IgD-negative memory B cell (primary cell): ENCODE data around the gene SPEM3. TPM values are rescaled to one million over a fixed set of nuclear protein-coding genes. Genes with fewer than 3 reads are reported as not detected.
A peak's percentile ranks its signal among the peaks of the same experiment; 100 is the strongest.

ENCODE experiments used
- H3K27ac Mint-ChIP-seq, 3 donors: one replicate each; pipeline ENCODE4 v1.8.0; 2020 to 2022; ENCODE audit warnings: mild to moderate bottlenecking in 3 of 3, mixed read lengths in 3 of 3, moderate library complexity in 1 of 3
- H3K27me3 Mint-ChIP-seq: one replicate; pipeline ENCODE4 v1.8.0; 2021; ENCODE audit warnings: mixed read lengths
- H3K36me3 Mint-ChIP-seq: one replicate; pipeline ENCODE4 v1.8.0; 2020; ENCODE audit warnings: mild to moderate bottlenecking, mixed read lengths
- H3K4me1 Mint-ChIP-seq, 3 donors: one replicate each; pipeline ENCODE4 v1.8.0; 2020 to 2022; ENCODE audit warnings: mixed read lengths in 3 of 3, mild to moderate bottlenecking in 1 of 3
- H3K4me3 Mint-ChIP-seq, 4 donors: one replicate each; pipeline ENCODE4 v1.8.0; 2020 to 2022; ENCODE audit warnings: mild to moderate bottlenecking in 4 of 4, mixed read lengths in 4 of 4, moderate library complexity in 3 of 4
- H3K9me3 Mint-ChIP-seq, 3 donors: one replicate each; pipeline ENCODE4 v1.8.0; 2020 to 2021; ENCODE audit warnings: mixed read lengths in 3 of 3, mild to moderate bottlenecking in 1 of 3
- polyA plus RNA-seq: library from polyadenylated mRNA; unstranded; fragments of 300-500 nt; fragmentation: Illumina TruSeq; gene quantifications from one replicate; pipeline ENCODE4 v1.2.3, GENCODE V29; 2021

SPEM3 gene
- polyA plus RNA-seq, 1 donor from 2014 or later = not detected

GRCh38 chr17:7425316-7425715, 3.3 kb upstream of the SPEM3 start, which contains the start of gene SPEM2:
Gene SPEM2, plus strand, starts transcription at chr17:7425616. Its CDS starts 73 bp downstream, at chr17:7425689.
- Mint-ChIP-seq H3K4me1 (no peaks in the 10 kb centered on the region), H3K4me3 (no peak within 1 kb of the TSS), H3K36me3 (no peaks in the 10 kb centered on the region)

GRCh38 chr17:7425756-7426155, 2.9 kb upstream of the SPEM3 start:
- H3K4me1 Mint-ChIP-seq = no peaks in the 10 kb centered on the region

More at GRCh38 chr17:7425316-7425715, 3.3 kb upstream of the SPEM3 start, which contains the start of gene SPEM2:
- Mint-ChIP-seq H3K27ac (peak within 1 kb of the TSS in 1 of 3 donors; percentile 62), H3K27me3 (peaks cover 3% of the 10 kb centered on the region), H3K9me3 (no peaks in the 10 kb centered on the region)

GRCh38 chr17:7426203-7426863, 2.3 kb upstream of the SPEM3 start:
- Mint-ChIP-seq H3K27ac (peak overlapping the region in 1 of 3 donors; percentile 62), H3K36me3 (no peaks in the 10 kb centered on the region), H3K9me3 (no peaks in the 10 kb centered on the region), H3K4me3 (no peak overlapping the region), H3K27me3 (peaks cover 3% of the 10 kb centered on the region), H3K4me1 (no peaks in the 10 kb centered on the region)

More at GRCh38 chr17:7425756-7426155, 2.9 kb upstream of the SPEM3 start:
- H3K9me3 Mint-ChIP-seq = no peaks in the 10 kb centered on the region
- H3K36me3 Mint-ChIP-seq = no peaks in the 10 kb centered on the region
- peaks cover 3% of the 10 kb centered on the region for H3K27me3 Mint-ChIP-seq
- peak overlapping the region in 1 of 3 donors; percentile 62 for H3K27ac Mint-ChIP-seq
- no peak overlapping the region for H3K4me3 Mint-ChIP-seq

- Mint-ChIP-seq H3K9me3 (no peaks in the 10 kb centered on the region), H3K27me3 (peaks cover 3% of the 10 kb centered on the region), H3K4me3 (no peak overlapping the region), H3K4me1 (no peaks in the 10 kb centered on the region), H3K36me3 (no peaks in the 10 kb centered on the region), H3K27ac (no peak overlapping the region)
These were observed 1.7 kb upstream of the SPEM3 start for GRCh38 chr17:7426896-7427489.

- Mint-ChIP-seq H3K4me1 (no peaks in the 10 kb centered on the region), H3K27ac (no peak overlapping the region), H3K4me3 (no peak overlapping the region), H3K9me3 (no peaks in the 10 kb centered on the region), H3K27me3 (peaks cover 3% of the 10 kb centered on the region), H3K36me3 (no peaks in the 10 kb centered on the region)
These were observed 1.1 kb upstream of the SPEM3 start for GRCh38 chr17:7427549-7427948.

- H3K4me3 Mint-ChIP-seq = no peak overlapping the region
These were observed 1.1 kb downstream of the SPEM3 start for GRCh38 chr17:7429722-7430121.

GRCh38 chr17:7431231-7431630, 2.6 kb downstream of the SPEM3 start:
- Mint-ChIP-seq H3K36me3 (no peaks in the 10 kb centered on the region), H3K27me3 (peaks cover under 1% of the 10 kb centered on the region), H3K4me3 (no peak overlapping the region), H3K27ac (peak overlapping the region in 1 of 3 donors; percentile 12), H3K4me1 (peaks cover 0 to 7% (median 7%) of the 10 kb centered on the region in 3 donors), H3K9me3 (no peaks in the 10 kb centered on the region)

More at GRCh38 chr17:7429722-7430121, 1.1 kb downstream of the SPEM3 start:
- Mint-ChIP-seq H3K36me3 (no peaks in the 10 kb centered on the region), H3K4me1 (no peaks in the 10 kb centered on the region), H3K27me3 (peaks cover 3% of the 10 kb centered on the region), H3K9me3 (no peaks in the 10 kb centered on the region), H3K27ac (no peak overlapping the region)

- Mint-ChIP-seq H3K27me3 (no peaks in the 10 kb centered on the region), H3K27ac (no peak overlapping the region), H3K36me3 (no peaks in the 10 kb centered on the region), H3K4me3 (peak overlapping the region in 1 of 4 donors; percentile 62), H3K9me3 (no peaks in the 10 kb centered on the region), H3K4me1 (peaks cover 0 to 11% (median 9%) of the 10 kb centered on the region in 3 donors)
These were observed 3.6 kb downstream of the SPEM3 start for GRCh38 chr17:7432296-7432695.

GRCh38 chr17:7435676-7436555, 7.3 kb downstream of the SPEM3 start:
- Mint-ChIP-seq H3K27ac (peak overlapping the region; percentile 84 to 98 (median 93)), H3K27me3 (peaks cover 25% of the 10 kb centered on the region), H3K9me3 (no peaks in the 10 kb centered on the region), H3K4me1 (peaks cover 18 to 30% (median 21%) of the 10 kb centered on the region in 3 donors), H3K4me3 (peak overlapping the region; percentile 88 to 95 (median 94)), H3K36me3 (peaks cover 4% of the 10 kb centered on the region)

GRCh38 chr17:7436556-7437368, 8.1 kb downstream of the SPEM3 start:
- peaks cover 29% of the 10 kb centered on the region for H3K27me3 Mint-ChIP-seq
- H3K27ac Mint-ChIP-seq = peak overlapping the region; percentile 84 to 98 (median 93)
- no peaks in the 10 kb centered on the region for H3K9me3 Mint-ChIP-seq
- H3K36me3 Mint-ChIP-seq = peaks cover 4% of the 10 kb centered on the region
- H3K4me1 Mint-ChIP-seq = peaks cover 18 to 30% (median 21%) of the 10 kb centered on the region in 3 donors
- H3K4me3 Mint-ChIP-seq = peak overlapping the region; percentile 88 to 95 (median 94)

GRCh38 chr17:7437369-7437863, 8.8 kb downstream of the SPEM3 start:
- H3K27ac Mint-ChIP-seq = peak overlapping the region; percentile 35 to 72 (median 40)
- peak overlapping the region; percentile 45 to 93 (median 55) for H3K4me3 Mint-ChIP-seq
- H3K4me1 Mint-ChIP-seq = peaks cover 18 to 30% (median 21%) of the 10 kb centered on the region in 3 donors
- H3K36me3 Mint-ChIP-seq = peaks cover 4% of the 10 kb centered on the region
- no peaks in the 10 kb centered on the region for H3K9me3 Mint-ChIP-seq
- H3K27me3 Mint-ChIP-seq = peaks cover 33% of the 10 kb centered on the region

GRCh38 chr17:7437950-7438614, 9.4 kb downstream of the SPEM3 start:
- Mint-ChIP-seq H3K4me3 (peak overlapping the region; percentile 55 to 93 (median 63)), H3K27ac (peak overlapping the region; percentile 35 to 72 (median 40)), H3K36me3 (peaks cover 4% of the 10 kb centered on the region), H3K9me3 (no peaks in the 10 kb centered on the region), H3K27me3 (peaks cover 38% of the 10 kb centered on the region), H3K4me1 (peaks cover 18 to 30% (median 21%) of the 10 kb centered on the region in 3 donors)

GRCh38 chr17:7438656-7439460, 10.2 kb downstream of the SPEM3 start:
- peak overlapping the region; percentile 10 to 93 (median 58) for H3K4me3 Mint-ChIP-seq
- H3K27me3 Mint-ChIP-seq = peaks cover 43% of the 10 kb centered on the region
- H3K4me1 Mint-ChIP-seq = peaks cover 21 to 30% (median 21%) of the 10 kb centered on the region in 3 donors
- no peaks in the 10 kb centered on the region for H3K9me3 Mint-ChIP-seq
- peaks cover 4% of the 10 kb centered on the region for H3K36me3 Mint-ChIP-seq
- H3K27ac Mint-ChIP-seq = peak overlapping the region in 1 of 3 donors; percentile 72
